ENCODE data around the gene BTRC. TPM values are rescaled to one million over a fixed set of nuclear protein-coding genes. Genes with fewer than 3 reads are reported as not detected.
A peak's percentile ranks its signal among the peaks of the same experiment; 100 is the strongest.

BTRC gene
- total RNA-seq, 1 donor from 2014 or later = 33.4 TPM

DNA sequence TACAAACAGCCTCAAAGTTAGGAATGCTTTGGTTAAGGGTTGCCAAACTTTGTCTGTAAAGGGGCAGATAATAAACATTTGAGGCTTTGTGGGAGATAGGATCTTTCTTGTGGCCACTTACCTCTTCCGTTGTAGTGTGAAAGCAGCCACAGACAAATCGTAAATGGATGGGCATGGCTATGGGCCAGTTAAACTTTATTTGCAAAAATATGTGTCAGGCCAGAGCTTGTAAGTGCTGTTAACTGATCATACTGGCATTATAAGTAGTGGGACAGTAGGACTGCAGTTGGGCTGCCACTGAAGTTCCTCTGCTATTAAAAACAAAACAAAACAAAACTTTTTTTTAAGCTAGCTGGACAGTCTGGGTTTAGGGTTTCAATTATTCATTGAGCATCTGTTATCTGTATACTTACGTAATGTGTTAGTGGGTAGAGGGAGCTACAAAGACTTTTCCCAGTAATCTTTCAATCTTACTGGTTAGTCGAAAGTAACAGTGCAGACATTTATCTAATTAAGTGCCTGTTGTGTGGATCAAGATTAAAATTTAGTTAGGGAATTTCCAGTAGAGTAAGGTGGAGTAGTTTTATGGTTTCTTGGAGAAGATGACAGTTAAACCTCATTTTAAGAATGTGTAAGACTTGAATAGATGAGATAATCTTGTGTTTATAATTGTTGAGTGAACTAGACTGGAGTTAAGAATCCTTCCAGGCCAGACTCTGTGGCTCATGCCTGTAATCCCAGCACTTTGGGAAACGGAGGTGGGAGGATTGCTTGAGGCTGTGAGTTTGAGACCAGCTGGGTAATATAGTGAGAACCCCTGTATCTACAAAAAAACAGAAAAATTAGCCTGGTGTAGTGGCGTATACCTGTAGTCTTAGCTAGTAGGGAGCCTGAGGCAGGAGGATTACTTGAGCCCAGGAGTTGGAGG lies 100.1 kb downstream of the BTRC start:
- intact Hi-C loops (cut with DNase I) = no loop called here
- DNase-seq (no peak), ATAC-seq (ENCODE audit: poor library complexity) (no peak)

DNA sequence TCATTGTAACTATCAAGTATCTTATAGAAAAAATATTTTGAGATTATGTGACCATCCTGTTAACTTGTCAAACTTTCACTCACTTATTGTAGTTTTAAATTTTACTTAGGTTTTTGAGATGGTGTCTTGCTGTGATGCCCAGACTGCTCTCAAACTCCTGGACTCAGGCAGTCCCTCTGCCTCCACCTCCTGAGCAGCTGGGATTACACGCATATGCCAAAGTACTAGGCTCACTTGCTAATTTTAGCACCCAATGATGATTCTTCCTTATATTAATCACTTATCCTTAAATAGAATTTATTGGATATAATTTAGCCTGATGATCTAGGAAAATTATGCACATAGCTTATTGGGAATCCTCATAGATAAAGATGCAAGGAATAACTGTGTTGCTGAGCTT lies 104.9 kb downstream of the BTRC start:
- no peak for DNase-seq
- intact Hi-C loops (cut with DNase I) = no loop called here
- ATAC-seq (ENCODE audit: poor library complexity) = no peak

DNA sequence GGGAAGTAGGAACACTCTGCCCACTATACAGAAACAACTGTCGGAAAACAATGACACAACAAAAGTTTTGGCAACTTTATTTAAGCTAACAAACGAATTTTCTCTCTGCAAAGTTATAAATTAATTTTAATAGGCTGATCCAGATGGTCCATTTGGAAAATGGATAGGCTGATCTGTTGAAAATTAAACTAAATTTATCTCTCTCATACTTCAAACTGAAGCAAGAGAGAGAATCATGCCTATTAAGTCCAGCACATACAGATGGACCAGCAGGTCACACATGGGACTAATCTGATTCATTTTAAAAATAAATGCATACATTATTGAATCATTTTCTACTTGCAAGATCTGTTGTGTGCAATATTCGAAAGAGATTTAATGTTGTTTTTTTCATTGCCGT lies 110.1 kb downstream of the BTRC start:
- intact Hi-C loops (cut with DNase I) = no loop called here
- ATAC-seq (ENCODE audit: poor library complexity) (no peak), DNase-seq (no peak)

DNA sequence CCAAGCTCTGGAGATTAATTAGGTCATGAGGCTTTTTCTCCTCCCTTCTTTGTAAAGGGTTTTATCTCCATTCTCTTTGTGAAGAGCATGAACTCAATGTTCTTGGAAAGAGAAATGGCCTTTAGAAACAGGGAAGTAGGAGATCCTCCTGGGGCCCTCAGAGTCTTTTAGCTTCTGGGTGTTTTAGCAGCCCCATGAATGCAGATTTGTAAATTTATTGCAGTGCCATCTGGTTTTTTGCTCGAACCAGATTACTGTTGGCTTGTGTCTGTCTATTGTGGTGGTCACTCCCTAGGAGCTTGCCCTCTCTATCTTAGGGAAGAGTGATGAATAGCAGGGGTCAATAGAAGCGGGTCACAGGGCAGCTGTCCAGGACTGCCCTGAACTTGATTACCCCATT lies 110.6 kb downstream of the BTRC start:
- peak; percentile 49 for ATAC-seq (ENCODE audit: poor library complexity)
- intact Hi-C loops (cut with DNase I) = no loop called here
- DNase-seq = no peak

DNA sequence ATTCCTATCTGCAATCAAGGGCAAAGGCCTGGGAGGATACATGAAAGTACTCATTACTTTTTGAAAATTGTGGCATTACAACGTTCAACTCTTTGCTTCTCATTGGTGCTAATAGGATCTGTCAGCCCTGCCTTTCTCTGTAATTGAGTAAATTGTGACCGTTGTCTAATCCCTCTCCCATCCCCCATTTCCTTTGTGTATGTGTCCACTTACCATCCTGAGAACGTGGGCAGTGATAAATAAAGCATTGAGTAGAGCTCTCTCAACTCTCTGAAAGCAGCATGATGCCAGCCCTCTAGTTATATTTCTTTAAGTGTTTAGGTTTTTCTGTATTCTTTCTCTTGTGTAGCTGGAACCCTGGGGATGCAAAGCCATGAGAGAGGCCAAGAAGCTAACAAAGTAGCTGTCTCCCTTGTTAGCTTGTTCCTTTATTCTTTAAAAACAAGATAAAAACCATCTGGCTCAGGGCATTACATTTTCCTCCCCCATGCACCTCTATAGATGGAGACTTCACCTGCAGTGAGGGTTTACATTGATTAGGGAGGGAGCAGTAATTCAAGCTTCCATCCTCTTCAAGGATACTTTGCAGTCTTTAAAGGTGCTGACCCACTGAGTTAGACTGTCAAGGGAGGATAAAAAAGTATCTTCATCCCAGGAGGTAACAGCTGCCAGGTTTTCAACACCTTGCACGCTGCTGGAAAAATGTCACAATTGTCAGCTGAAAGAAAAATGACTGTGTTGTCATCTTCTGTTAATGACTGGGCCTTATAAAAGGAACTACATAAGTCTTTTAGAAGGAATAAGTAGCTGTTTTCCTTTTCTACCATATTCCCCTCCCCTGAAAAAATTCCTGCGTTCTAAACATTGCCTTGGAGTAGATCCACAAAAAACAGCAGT lies 112.3 kb downstream of the BTRC start:
- DNase-seq (no peak), ATAC-seq (ENCODE audit: poor library complexity) (no peak)
- intact Hi-C loops (cut with DNase I) = loop anchor here (5.0 kb wide), 1 partner anchor 249 kb away; no protein-coding TSS in a partner anchor

DNA sequence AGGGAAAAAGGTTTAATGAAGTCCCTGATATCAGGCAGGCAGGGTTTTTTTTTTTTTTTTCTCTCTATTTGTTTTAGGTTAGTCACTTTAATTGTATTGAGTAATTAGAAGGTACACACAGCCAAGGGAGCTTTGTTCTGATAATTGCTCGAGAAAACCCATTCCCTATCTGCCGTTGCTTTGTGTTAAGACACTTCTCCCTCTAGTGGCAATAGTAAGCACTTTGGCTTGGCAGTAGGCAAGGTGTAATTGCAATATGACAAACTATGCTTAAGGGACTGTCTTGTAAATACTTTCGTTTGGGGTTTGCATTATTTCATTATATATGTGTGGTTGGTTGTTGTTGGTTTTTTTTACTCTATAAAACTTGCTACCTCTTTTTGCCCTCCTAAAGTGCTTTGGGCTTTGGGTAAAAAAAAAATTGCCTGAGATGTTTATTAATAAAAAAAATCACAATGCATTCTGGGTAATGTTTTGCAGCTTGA lies 113.4 kb downstream of the BTRC start:
- intact Hi-C loops (cut with DNase I) = loop anchor here (5.0 kb wide), 1 partner anchor 250 kb away; no protein-coding TSS in a partner anchor
- DNase-seq (no peak), ATAC-seq (ENCODE audit: poor library complexity) (peak; percentile 91)

DNA sequence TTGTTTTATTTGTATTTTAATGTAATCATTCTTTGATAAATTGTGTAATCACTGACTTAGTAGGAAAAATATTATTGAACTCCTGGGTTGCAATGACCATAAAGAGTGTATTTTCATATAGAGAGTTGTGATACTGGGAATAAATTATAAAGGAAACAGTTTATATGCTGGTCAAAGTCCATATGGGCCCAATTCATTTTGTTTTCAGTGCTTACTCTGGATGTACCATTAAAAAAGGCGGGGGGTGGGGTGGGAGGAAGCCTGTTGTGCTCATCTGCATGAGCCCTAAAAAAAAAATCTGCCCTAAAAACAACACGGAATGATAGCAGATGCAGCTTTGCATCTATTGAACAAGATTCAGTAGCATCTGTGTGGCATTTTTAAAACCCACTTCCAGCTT lies 114.2 kb downstream of the BTRC start:
- no peak for DNase-seq
- intact Hi-C loops (cut with DNase I) = loop anchor here (5.0 kb wide), 1 partner anchor 251 kb away; no protein-coding TSS in a partner anchor
- ATAC-seq (ENCODE audit: poor library complexity) = no peak

DNA sequence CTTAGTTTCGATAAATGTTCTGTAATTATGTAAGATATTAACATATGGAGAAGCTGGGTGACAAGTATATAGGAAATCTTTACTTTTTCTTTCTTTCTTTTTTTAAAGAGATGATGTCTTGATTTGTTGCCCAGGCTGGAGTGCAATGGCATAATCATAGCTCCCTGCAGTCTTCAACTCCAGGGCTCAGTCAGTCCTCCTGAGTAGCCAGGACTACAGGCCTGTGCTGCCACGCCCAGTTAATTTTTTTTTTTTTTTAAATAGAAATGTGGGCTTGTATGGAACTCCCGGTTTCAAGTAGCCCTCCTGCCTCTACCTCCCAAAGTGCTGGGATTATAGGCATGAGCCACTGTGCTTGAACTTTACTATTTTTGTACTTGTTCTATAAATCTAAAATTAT lies 122.4 kb downstream of the BTRC start:
- no peak for DNase-seq
- intact Hi-C loops (cut with DNase I) = no loop called here
- no peak for ATAC-seq (ENCODE audit: poor library complexity)

DNA sequence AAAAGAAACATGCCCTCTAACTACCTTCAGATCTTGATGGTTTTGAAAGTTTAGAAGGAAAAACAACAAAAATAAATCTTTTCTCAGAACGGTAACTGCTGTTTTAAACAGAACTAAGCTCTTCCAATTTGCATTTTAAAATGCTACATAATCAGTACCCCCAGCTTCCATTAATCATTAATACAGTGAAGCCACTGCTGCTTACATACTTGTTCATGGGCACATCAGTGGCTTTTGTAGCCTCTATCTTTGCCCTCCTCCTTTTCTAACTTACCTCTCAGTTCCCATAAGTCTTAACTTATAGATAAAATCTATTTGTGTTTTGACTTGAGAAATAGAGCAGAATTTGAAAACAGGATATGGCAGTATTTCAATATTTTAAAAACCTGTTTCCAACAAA lies 125.0 kb downstream of the BTRC start:
- DNase-seq (no peak), ATAC-seq (ENCODE audit: poor library complexity) (no peak)
- intact Hi-C loops (cut with DNase I) = no loop called here

DNA sequence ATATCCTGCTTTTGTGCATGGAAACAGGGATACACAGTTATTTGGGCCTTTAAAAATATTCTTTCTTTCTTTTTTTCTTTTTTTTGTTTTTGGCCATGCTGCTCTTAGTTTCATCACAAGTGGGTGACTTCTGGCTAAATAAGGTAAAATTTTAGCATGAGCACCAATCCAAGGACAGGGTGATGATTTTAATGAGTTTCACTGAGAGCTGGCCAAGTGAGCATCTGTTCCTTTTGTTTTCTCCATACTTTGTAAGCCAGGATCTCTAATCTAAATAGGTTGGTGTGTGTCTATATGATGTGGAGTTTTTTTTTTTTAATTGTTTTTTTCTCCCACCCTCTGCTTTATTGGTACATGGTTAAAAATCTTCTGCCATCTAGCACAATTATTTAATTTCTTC lies 127.3 kb downstream of the BTRC start:
- intact Hi-C loops (cut with DNase I) = no loop called here
- DNase-seq (no peak), ATAC-seq (ENCODE audit: poor library complexity) (no peak)

DNA sequence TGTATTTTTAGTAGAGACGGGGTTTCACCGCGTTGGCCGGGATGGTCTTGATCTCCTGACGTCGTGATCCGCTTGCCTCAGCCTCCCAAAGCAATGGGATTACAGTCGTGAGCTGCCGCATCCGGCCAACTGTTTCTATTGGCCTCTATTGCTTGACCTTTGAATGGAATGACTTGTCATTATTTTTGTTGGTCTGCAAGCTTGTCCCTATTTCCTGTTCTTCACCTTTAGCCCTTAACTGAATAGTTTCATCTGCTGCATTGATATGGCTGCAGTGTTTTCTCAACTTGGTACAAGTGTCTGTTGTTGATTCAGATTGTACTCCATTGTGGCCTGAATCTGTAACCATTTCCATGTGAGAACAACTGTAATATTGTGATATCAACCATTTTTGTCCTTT lies 128.6 kb downstream of the BTRC start:
- DNase-seq (no peak), ATAC-seq (ENCODE audit: poor library complexity) (no peak)

DNA sequence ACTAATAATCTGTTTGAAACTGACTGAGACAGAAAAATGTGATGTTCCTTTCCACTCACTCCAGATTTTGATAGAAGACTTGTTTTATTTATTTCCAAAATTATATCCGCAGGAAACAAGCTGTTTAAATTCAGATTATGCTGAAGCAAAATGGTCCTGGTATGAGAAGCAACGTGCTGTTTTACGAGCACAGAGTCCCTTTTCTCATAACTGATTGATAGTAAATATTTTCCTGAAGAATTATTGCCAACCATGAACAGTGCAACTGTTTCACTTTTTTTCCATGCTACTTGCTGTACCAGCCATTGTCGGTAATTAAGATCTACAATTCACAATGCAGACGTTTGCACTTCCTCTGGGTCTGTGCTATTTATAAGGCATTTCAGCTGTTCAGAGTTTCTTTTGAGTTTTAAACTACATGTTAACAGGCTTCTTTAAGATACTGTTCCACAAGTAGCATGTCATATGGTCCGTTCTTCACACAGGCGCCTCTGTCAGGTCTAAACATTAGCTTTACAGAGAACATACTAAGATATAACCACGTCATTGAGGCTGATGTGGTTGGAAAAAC lies 130.3 kb downstream of the BTRC start:
- ATAC-seq (ENCODE audit: poor library complexity) = no peak
- no peak for DNase-seq
- intact Hi-C loops (cut with DNase I) = no loop called here

More for the DNA sequence above, 128.6 kb downstream of the BTRC start:
- intact Hi-C loops (cut with DNase I) = no loop called here

DNA sequence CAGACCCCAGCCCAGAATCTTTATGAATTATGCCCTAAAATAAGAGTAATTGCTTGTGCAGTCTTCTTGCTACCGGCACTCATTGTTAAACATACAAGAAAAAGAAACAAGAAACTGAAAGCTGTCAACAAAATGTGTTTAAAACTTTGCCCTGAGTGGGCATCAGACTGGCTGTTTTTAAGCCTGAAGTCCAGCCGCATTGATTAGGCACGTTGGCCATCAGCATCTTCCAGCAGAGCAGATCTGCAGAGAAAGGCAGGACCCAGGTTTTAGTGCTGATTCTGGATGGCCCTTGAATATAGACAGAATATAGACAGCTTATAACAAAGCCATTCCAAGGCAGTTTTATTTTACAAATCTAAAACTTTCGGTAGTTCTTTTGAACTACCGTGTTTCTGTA lies 131.2 kb downstream of the BTRC start:
- intact Hi-C loops (cut with DNase I) = no loop called here
- ATAC-seq (ENCODE audit: poor library complexity) = no peak

DNA sequence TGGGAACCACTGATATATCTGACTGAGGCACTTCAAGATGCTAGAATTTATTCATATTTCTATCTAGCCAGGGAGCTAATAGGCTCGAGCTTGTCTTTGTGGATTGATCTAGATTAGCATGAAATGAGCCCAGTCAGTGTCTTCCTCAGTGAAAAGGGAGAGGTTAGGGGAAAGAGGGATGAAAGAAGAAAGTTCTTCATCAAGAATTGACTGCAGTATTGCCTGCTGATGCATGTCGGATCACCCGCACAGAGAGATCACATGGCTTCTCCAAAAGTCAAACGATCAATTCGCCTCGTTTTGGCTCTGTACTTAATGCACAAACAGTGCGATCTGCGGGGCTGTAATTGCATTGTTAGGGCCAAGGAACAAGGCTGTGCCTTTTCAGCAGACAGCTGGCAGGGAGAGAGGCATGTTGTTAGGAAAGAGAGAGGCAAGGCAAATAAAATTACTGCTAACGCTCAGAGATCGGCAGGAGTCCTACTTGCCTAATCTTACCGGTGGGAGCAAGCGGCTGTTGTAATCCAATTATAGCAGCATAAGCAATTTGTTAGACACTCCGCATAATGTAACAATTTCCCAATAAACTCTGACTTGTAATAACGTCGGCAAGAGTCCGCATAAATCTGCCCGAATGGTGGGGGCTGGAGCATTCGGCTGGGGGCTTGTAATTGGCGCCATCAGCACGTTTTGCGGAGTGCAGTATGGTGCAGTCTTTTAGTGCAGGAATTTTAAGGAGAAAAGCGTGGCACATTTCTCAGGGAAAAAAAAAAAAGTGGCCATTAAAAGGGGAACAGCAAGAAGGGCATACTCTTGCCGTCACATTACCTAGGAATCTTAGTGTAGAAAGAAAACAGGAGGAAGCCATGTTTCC lies 132.0 kb downstream of the BTRC start:
- peak; percentile 39 for ATAC-seq (ENCODE audit: poor library complexity)
- DNase-seq = no peak
- intact Hi-C loops (cut with DNase I) = no loop called here

More for the DNA sequence above, 131.2 kb downstream of the BTRC start:
- DNase-seq = no peak

DNA sequence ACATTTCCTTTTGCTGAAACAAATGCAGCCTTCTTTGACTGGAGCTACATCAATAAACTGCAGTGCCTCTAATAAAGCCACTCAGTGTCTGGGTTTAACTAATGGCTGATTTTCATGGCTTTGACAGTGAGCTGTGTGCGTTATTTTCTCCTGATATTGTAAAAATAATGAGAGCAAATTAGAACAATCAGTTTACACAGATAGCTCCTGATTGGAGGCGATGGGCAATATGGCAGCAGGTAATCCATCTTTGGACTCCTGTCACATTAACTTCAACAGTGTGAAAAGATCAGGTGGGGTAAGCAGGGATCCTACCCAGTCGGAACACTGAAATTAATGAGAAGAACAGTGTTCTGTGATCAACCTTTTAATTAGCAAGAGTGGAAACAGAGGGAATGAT lies 133.4 kb downstream of the BTRC start:
- DNase-seq = no peak
- intact Hi-C loops (cut with DNase I) = no loop called here
- ATAC-seq (ENCODE audit: poor library complexity) = no peak

DNA sequence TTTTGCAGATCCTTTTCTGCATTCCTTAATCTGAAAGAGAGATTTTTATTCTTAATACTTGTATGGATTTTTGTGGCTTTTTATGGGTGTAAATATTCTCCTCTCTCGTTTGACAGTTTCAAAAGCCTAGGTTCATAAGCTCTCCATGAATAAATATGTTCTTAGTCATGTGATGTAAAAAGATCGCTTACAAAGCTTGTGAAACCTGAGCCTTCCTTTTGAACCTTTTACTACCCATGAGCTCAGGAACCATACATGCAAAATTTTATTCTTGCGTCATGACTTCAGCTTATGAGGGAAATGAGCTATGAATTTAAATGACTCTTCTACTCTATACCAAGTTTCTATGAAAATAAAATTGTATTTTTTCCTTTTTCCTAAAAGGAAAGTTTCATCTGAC lies 135.4 kb downstream of the BTRC start:
- no peak for DNase-seq
- no peak for ATAC-seq (ENCODE audit: poor library complexity)
- intact Hi-C loops (cut with DNase I) = no loop called here

DNA sequence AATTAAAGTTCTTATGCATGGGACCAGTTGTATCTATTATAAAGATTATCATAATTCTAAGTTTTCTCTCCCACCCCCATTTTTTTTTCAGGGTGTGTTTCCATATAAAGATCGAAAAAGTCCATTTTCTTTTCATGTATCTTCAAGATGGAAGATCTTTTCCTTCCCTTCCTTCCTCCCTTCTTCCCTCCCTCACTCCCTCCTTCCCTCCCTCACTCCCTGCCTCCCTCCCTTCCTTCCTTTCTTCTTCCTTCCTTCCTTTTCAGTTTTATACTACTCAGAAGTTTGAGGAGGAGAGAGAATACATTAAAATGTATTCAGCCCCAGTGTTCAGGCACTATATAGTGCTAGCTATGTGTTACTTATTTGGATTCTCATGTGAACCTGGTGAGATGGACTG lies 136.1 kb downstream of the BTRC start:
- intact Hi-C loops (cut with DNase I) = no loop called here
- ATAC-seq (ENCODE audit: poor library complexity) (no peak), DNase-seq (no peak)

DNA sequence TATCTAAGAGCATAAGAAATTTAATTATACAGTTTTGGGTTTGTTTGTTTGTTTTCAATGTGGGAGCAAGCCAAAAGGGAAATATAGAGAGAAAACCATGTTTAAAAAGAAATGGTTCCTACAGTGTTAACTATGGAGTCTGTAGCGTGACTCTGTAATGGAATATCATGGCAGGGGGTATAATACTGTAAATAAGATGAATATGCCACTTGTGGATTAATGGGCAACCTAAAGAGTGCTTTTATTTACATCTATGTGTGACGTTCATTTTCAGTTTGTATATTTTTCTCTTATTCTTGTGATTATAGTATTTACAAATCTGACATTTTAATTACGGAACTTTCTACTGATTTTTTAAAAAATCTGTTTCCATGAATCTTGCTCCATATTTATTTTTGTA lies 138.2 kb downstream of the BTRC start:
- DNase-seq (no peak), ATAC-seq (ENCODE audit: poor library complexity) (no peak)
- intact Hi-C loops (cut with DNase I) = no loop called here
